ENCODE results near the gene MYZAP. TPM values are rescaled to one million over a fixed set of nuclear protein-coding genes. Genes with fewer than 3 reads are reported as not detected.

MYZAP gene
- total and polyA plus RNA-seq, 2 of the 8 experiments (the other 6 are each of a cell fraction or from before 2014, with no cell fraction given) = 0.41 to 0.65 TPM

DNA sequence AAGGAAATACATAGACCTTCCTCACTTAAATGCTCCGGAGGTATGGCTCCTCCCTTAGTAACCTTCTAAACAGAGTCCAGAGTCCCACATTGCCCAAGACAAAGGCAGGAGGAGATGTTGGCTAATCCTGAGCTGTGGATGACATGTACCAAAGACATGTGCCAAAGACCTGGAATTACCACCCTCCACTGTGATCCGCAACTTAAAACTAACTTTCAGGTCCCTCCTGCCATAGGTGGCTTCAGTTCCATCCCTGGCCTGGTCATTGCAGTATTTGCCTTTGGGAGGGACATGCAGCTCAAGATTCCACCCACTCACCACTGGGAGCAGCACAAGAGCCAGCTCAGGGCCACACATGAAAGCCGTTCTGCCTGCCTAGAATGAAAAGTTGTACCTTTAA, 28.0 kb downstream of the MYZAP start:
- Histone ChIP-seq H3K18ac (ENCODE audit: extremely low read depth, low read length) (no peak overlapping the region), H2BK5ac (ENCODE audit: low read depth, low read length) (no peak overlapping the region), H4K5ac (ENCODE audit: insufficient read length, low read depth, low read length) (no peak overlapping the region), H2BK120ac (replicated peaks; ENCODE audit: low read depth, low read length) (no peak overlapping the region), H4K20me1 (replicated peaks in 1 of 2; ENCODE audit: control insufficient read depth in 1 of 2, insufficient read depth in 2 of 2, low read length in 2 of 2) (peaks cover 0 to 2% of the 10 kb centered on the region in 2 experiments), H3K56ac (replicated peaks; ENCODE audit: insufficient read length, low read depth, low read length) (no peak overlapping the region), H3K9me3 (ENCODE audit: insufficient read depth in 2 of 2, low read depth in 1 of 2, low read length in 1 of 2) (no peaks in the 10 kb centered on the region), H3K23ac (ENCODE audit: insufficient read length) (no peak overlapping the region), H3K79me2 (ENCODE audit: control insufficient read depth in 1 of 2, insufficient read depth in 2 of 2, low read length in 2 of 2) (no peaks in the 10 kb centered on the region), H4K8ac (ENCODE audit: extremely low read depth, insufficient read depth, low read length) (no peak overlapping the region), H3K36me3 (ENCODE audit: control insufficient read depth in 2 of 4, insufficient read depth in 4 of 4, low read length in 3 of 4) (no peaks in the 10 kb centered on the region), H3K4me2 (ENCODE audit: insufficient read depth in 1 of 2, low read depth in 2 of 2, low read length in 2 of 2) (no peak overlapping the region), H3K4me1 (replicated peaks in 1 of 4; ENCODE audit: control insufficient read depth in 3 of 4, insufficient read depth in 4 of 4, low read length in 3 of 4) (no peaks in the 10 kb centered on the region; a peak in 1 of 7 replicates), H3K9ac (replicated peaks in 1 of 4; ENCODE audit: extremely low read depth in 1 of 4, low read depth in 3 of 4, low read length in 3 of 4) (no peak overlapping the region), H3K4me3 (ENCODE audit: extremely low read depth in 1 of 4, insufficient read depth in 2 of 4, low read depth in 3 of 4, low read length in 4 of 4) (no peak overlapping the region), H3K23me2 (ENCODE audit: low read depth, low read length) (no peaks in the 10 kb centered on the region), H2BK12ac (ENCODE audit: low read depth, low read length) (no peak overlapping the region), H2BK20ac (ENCODE audit: low read length) (no peak overlapping the region), H2BK15ac (ENCODE audit: low read length) (no peak overlapping the region), H3K14ac (ENCODE audit: insufficient read length) (no peak overlapping the region), H3K27ac (ENCODE audit: low read depth, low read length) (no peak overlapping the region), H2AFZ (ENCODE audit: low read length) (no peak overlapping the region), H3K79me1 (ENCODE audit: low read depth, low read length) (no peaks in the 10 kb centered on the region), H4K91ac (replicated peaks; ENCODE audit: insufficient read length, low read length) (no peak overlapping the region), H3K27me3 (replicated peaks in 1 of 4; ENCODE audit: control insufficient read depth in 3 of 4, extremely low read depth in 1 of 4, insufficient read depth in 3 of 4, low read length in 3 of 4) (peaks cover 0 to 2% (median 0%) of the 10 kb centered on the region in 4 experiments; a peak in 1 of 7 replicates), H2AK5ac (ENCODE audit: low read depth, low read length) (no peak overlapping the region), H3K4ac (replicated peaks; ENCODE audit: insufficient read length, low read depth, low read length) (no peak overlapping the region)
- POLR2A ChIA-PET (ENCODE audit: partially characterized antibody) = no interaction called here
- peak; percentile 63 for FAIRE-seq
- 88% methylated on average over 3 of the region's 3 CpGs; no CpG with 5 or more reads in 1 of the 2 experiments for WGBS, 2 experiments (ENCODE audit: extremely low coverage in 1 of 2, insufficient coverage in 1 of 2, insufficient read length in 1 of 2, insufficient replicate concordance in 2 of 2, low coverage in 1 of 2, low lambda C conversion rate in 2 of 2, missing lambda C conversion rate in 1 of 2)
- no peak for DNase-seq (ENCODE audit: low read depth in 1 of 2, low spot score in 2 of 2)
- no peak for TF ChIP-seq CHD2 (IDR thresholded peaks at IDR 0.05; ENCODE audit: low read length)
- TF ChIP-seq, protein P1, sequence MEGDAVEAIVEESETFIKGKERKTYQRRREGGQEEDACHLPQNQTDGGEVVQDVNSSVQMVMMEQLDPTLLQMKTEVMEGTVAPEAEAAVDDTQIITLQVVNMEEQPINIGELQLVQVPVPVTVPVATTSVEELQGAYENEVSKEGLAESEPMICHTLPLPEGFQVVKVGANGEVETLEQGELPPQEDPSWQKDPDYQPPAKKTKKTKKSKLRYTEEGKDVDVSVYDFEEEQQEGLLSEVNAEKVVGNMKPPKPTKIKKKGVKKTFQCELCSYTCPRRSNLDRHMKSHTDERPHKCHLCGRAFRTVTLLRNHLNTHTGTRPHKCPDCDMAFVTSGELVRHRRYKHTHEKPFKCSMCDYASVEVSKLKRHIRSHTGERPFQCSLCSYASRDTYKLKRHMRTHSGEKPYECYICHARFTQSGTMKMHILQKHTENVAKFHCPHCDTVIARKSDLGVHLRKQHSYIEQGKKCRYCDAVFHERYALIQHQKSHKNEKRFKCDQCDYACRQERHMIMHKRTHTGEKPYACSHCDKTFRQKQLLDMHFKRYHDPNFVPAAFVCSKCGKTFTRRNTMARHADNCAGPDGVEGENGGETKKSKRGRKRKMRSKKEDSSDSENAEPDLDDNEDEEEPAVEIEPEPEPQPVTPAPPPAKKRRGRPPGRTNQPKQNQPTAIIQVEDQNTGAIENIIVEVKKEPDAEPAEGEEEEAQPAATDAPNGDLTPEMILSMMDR (IDR thresholded peaks at IDR 0.05; ENCODE audit: control extremely low read depth in 1 of 3, insufficient read depth in 1 of 3, low read depth in 1 of 3, low read length in 3 of 3) = peak; percentile 28 to 39 (median 35); a peak in 3 of 4 replicates
- no peak for TF ChIP-seq CBX8 (IDR thresholded peaks at IDR 0.05; ENCODE audit: borderline replicate concordance, low read depth, low read length)
- TF ChIP-seq KDM1A (IDR thresholded peaks at IDR 0.05; ENCODE audit: borderline replicate concordance, low read length) = no peak
- no peak for TF ChIP-seq TAF1 (IDR thresholded peaks at IDR 0.05; ENCODE audit: low read depth, low read length)
- TF ChIP-seq SRF (IDR thresholded peaks at IDR 0.05; ENCODE audit: low read depth, low read length) = no peak
- TF ChIP-seq RAD21 (IDR thresholded peaks at IDR 0.05 in 1 of 2, conservative IDR thresholded peaks at IDR 0.05 in 1 of 2; ENCODE audit: low read depth in 2 of 2, low read length in 2 of 2) = peak; percentile 17 to 24; a peak in 1 of 4 replicates
- CTCF ChIA-PET (ENCODE audit: partially characterized antibody) = interaction anchor here (0.8 to 2.2 kb wide), 10 partner anchors 8 to 279 kb away, joined by 3 to 13 read pairs (median 4); no protein-coding TSS in a partner anchor

Data from H1 (cell line).